NB4 (cell line): ENCODE data around the gene NLRX1.
A peak's percentile ranks its signal among the peaks of the same experiment; 100 is the strongest.

Experiments used
- MYC ChIP-seq: IDR thresholded peaks from 2 replicates; pipeline ENCODE4 v1.6.1; 2011; ENCODE audit warnings: low read depth, low read length
- POLR2A ChIP-seq: IDR thresholded peaks from 2 replicates; pipeline ENCODE4 v1.6.1; 2011; ENCODE audit warnings: mild to moderate bottlenecking; ENCODE audit not compliant: insufficient read length; ENCODE audit errors: extremely low read depth
- TF ChIP-seq, protein P1 (sequence below): IDR thresholded peaks from one replicate; pipeline ENCODE4 v1.5.1; 2012; ENCODE audit warnings: low read depth, low read length

DNA sequence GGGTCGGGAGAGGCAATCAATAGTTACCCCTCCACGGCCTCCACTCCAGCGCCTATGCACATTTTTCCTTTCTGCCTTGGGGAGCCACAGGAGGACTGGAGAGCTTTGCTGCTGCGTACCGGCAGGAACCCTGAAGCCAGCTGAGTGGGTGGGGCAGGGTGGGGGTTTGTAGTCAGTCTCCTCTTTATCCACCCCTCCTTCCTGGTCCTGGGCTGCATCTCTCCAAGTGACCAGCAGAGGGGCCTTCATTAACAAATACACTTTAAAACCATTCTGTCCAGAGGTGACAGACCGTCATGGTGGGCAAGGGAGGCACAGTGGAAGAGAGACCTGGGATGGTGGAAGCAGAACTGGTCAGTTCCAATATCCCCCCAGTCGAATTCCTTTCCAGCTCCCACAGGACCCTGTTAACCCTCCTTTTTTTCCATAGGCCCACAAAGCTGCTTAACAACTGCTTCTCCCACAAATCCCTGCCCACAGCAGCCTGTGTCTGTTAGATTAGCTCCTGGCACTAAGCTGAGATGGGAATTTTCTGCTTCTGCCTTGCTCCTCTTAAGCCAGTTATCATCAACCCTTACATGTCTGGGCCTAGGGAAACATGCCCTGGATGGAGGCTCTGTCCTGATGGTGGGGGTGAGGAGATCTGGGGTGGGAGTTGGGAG, 23.6 kb upstream of the NLRX1 start:
- TF ChIP-seq POLR2A (no peak), MYC (no peak)
- TF ChIP-seq, protein P1, sequence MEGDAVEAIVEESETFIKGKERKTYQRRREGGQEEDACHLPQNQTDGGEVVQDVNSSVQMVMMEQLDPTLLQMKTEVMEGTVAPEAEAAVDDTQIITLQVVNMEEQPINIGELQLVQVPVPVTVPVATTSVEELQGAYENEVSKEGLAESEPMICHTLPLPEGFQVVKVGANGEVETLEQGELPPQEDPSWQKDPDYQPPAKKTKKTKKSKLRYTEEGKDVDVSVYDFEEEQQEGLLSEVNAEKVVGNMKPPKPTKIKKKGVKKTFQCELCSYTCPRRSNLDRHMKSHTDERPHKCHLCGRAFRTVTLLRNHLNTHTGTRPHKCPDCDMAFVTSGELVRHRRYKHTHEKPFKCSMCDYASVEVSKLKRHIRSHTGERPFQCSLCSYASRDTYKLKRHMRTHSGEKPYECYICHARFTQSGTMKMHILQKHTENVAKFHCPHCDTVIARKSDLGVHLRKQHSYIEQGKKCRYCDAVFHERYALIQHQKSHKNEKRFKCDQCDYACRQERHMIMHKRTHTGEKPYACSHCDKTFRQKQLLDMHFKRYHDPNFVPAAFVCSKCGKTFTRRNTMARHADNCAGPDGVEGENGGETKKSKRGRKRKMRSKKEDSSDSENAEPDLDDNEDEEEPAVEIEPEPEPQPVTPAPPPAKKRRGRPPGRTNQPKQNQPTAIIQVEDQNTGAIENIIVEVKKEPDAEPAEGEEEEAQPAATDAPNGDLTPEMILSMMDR: peak; percentile 73
